GM12891 (cell line): ENCODE measurements around the gene RNF144A.

Experiments used
- DNase-seq: peaks from one replicate; pipeline ENCODE4 v3.0.0; 2011; ENCODE audit warnings: low spot score; ENCODE audit not compliant: insufficient read length
- FAIRE-seq: peaks from 2 replicates; lab custom pipeline; 2011; peaks lifted over from hg19 to GRCh38; lab: Jason Lieb, UNC
- PAX5 ChIP-seq: IDR thresholded peaks from 2 replicates; pipeline ENCODE4 v1.6.1; 2011; ENCODE audit warnings: low read length, moderate library complexity, mild to moderate bottlenecking; ENCODE audit not compliant: insufficient read depth, severe bottlenecking
- POLR2A ChIP-seq: IDR thresholded peaks from 2 replicates; pipeline ENCODE4 v1.6.1; 2011; ENCODE audit warnings: low read depth, low read length, control low read depth
- POLR2AphosphoS5 ChIP-seq: IDR thresholded peaks from 2 replicates; pipeline ENCODE4 v1.6.1; 2011; ENCODE audit warnings: low read depth, low read length, control low read depth
- POU2F2 ChIP-seq: IDR thresholded peaks from 2 replicates; pipeline ENCODE4 v1.6.1; 2011; ENCODE audit warnings: low read depth, mild to moderate bottlenecking, control low read depth, low read length, moderate library complexity
- SPI1 ChIP-seq: IDR thresholded peaks from 2 replicates; pipeline ENCODE4 v1.6.1; 2011; ENCODE audit warnings: low read depth, low read length, control low read depth
- TAF1 ChIP-seq: IDR thresholded peaks from 2 replicates; pipeline ENCODE4 v1.6.1; 2011; ENCODE audit warnings: low read depth, low read length, control low read depth

RNF144A gene

DNA sequence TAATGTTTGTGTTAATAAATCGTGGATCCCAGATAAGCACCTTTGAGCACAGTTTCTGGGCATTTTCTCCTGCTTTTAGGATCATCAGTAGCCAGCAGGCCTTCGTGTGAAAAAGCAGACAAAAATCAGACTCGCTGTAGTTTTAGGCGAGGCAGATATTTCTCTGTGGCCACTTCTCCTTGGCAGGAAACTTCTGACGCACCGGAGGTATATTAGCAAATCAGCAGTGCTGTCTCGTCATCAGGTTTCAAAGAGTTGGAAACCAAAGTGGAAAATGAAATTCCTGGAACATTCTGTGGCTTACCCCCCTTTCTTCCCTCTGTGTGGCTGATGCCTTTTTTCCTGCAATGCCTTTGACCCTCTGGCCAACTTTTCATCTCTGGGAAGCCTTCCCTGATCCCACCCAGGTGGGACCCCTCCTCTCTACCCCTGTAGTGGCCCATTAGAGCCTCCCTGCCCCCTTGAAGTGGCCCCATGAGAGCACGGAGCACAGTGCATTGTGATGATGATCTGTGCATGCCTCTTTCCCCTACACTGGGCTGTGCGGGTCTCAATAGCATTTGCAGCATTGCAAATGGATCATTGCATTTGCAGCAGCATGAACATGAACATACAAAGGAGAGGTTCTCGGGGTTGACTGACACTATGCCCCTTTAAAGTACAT, 93.3 kb downstream of the RNF144A start:
- DNase-seq (no peak), FAIRE-seq (no peak)
- TF ChIP-seq POLR2A (no peak), POLR2AphosphoS5 (no peak), TAF1 (no peak), POU2F2 (no peak), SPI1 (no peak), PAX5 (no peak)

DNA sequence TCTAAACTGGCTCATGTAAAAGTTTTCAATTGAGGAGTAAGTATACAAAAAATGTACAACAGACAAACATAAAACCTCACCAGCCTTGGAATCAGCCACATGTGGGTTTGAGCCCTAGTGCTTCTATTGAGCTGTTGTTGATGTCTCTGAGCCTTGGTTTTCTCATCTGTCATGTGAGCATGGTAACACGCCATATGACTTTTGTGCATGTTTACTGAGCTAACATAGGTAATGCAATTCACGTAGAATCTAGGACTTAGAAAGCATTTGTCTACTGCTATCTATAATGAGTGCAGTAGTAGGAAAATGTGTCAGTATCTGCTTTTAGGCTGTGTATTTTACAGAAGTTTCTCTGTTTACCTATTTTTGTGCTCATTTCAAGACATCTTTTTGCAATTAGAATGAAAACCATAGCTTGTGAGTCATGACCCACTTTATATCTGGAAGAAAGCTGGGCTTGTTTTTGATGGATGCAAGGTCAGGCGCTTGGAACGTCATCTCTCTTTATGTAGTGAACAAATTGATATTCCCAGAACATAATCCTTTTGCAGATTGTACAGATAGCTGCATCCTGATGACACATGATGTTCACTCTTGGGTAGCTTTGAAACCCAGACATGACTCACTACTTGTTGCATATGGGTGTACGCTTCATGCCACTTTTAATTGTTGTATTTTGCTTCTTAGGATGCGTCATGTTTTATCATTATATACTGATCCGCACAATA, 94.3 kb downstream of the RNF144A start:
- FAIRE-seq (peak; percentile 9), DNase-seq (no peak)
- TF ChIP-seq SPI1, result no peak
- TF ChIP-seq PAX5, result no peak
- no peak for TF ChIP-seq POLR2AphosphoS5
- no peak for TF ChIP-seq TAF1

DNA sequence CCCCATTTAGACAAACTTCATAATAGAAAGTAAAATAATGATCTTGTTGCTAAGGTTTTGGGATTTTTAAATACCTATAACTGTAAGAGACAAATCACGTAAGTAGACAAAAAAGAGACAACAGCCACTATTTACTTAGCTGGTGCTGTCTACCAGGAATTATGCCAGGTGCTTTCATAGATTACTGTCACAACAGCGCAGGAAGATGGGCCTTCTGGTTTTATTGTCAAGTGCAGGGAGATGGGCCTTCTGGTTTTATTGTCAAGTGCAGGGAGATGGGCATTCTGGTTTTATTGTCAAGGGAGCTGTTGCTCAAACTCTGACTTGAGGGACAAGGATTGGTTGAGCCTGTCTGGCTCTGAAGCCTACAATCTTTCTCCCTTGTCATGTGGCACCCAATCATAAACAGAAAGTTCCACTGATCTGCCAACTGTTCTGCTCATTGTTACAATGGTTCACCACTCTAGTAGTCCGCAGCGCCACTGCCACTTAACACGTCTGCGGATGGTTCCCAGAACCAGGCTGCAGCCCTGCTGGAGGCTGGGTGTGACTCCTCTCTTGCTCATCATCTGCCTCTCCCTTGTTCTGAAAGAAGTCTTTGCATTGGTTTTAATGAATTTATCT, 95.0 kb downstream of the RNF144A start:
- DNase-seq, result no peak
- no peak for TF ChIP-seq SPI1
- TF ChIP-seq PAX5, result no peak
- no peak for TF ChIP-seq TAF1
- TF ChIP-seq POLR2A, result no peak
- TF ChIP-seq POU2F2, result no peak
- no peak for TF ChIP-seq POLR2AphosphoS5
- FAIRE-seq, result no peak

DNA sequence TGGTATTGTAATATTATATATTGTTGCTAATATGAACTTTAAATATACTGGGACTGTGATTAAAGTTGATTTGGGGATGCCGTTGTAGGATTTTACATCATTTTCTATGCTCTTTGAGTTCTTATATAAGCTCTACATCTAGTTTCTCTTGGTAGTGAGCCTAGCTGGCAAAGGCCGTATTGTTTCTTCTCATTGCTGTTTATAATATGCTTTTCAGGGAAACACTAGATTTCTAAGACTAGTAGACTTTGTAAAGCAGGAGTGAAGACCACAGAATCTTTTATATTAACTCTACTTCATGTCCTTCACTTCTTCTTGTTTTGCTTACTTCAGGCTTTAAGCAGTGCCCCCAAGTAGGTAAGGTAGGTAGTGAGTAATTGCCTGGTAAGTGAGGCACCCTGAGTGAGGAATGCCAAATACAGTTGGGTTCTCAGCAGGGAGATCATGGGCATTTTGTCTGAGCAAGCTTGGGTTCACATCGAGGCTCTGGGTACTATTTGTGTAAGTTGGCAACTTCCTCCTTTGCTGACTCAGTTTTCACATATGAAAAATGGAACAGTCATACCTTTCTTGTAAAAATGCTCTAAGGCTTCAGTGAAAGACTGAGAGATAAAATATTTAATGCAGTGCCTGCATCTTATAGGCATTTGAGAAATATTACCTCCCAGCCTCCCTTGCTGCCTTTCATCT, 96.4 kb downstream of the RNF144A start:
- DNase-seq (no peak), FAIRE-seq (no peak)
- no peak for TF ChIP-seq PAX5
- no peak for TF ChIP-seq TAF1
- TF ChIP-seq POLR2AphosphoS5, result no peak
- no peak for TF ChIP-seq POLR2A
- no peak for TF ChIP-seq POU2F2
- no peak for TF ChIP-seq SPI1

DNA sequence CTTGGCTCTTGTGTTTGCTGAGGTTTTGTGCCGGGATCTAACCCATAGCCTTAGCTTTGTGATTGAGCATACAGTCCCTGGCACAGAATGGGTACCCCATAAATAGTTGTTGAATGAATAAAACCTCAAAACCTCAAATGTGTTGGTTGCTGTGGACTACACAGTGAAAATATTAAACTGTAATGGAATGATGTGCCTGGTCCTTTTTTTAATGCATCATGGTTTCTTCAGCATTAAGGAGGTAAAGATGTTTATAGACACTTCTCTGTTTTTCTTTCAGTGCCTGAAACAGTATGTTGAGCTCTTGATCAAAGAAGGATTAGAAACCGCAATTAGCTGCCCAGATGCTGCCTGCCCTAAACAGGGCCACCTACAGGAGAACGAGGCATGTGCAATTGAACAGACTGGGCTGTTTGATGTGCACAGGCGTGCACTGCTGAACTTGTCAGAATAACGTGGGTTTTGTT, 97.0 kb downstream of the RNF144A start:
- TF ChIP-seq PAX5 (no peak), TAF1 (no peak), POLR2AphosphoS5 (no peak), POLR2A (no peak), SPI1 (no peak), POU2F2 (no peak)
- DNase-seq (no peak), FAIRE-seq (peak; percentile 74)

DNA sequence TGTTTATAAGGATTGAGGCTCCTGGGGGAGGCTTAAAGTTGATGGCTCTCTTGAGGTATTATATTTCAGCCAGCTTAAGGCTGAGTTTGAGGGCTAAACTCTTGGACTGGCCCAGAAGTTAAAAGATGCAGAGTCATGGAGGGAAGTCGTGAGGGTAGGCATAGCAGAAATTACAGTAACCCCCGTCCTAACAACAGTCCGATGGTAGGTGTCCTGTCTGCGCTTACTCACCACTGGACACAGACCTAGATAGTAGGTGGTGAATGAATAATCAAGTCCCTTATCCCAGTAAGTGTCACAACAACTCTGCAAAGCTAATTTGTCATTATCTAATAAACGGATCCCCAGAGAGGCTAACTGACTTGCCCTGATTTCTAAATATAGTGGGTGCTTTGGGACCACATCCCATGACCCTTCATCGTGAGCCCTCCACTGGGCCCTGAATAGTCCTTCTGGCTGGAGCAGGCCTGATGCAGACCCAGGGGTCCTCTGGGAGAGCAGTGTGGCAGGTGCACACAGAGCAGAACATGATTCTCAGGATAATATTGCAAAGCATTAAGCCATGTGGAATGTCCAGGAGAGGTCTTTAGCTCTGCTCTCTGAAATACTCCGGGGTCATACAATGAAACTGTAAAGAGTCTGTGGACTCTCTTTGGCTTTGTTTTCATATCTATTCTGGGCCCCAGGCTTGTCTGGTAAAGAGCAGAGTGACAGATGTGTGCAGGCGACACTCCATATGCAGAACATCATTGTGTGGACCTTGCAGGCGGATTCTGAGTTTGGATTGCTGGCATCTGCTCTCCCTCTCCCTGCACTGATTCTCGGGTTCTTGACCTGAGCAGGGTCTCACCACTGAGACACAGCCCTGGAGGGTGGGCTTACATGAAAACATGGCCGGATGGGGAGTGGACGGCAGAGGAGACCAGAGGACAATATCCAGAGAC, 98.1 kb downstream of the RNF144A start:
- FAIRE-seq (no peak), DNase-seq (no peak)
- no peak for TF ChIP-seq TAF1
- no peak for TF ChIP-seq POU2F2
- no peak for TF ChIP-seq PAX5
- no peak for TF ChIP-seq SPI1
- no peak for TF ChIP-seq POLR2AphosphoS5
- TF ChIP-seq POLR2A, result no peak

DNA sequence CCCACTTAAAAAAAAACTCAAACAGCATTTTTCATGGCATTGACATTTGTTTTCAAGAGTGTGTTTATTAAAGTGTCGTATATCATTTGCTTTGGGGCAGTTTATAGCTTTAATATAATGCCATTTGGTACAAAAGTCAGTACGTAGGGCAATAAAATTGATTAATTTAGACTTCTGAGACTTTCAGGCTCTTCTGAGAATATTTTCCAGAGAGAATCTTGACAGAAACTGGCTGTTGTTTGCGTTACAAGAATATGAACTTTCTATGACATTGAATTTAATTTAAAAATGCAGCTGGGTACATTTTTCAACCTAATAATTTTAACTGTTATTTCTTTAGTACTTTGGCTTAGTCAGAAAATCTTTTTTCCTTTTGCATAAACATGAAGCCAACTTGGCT, 98.9 kb downstream of the RNF144A start:
- FAIRE-seq (no peak), DNase-seq (no peak)
- no peak for TF ChIP-seq POLR2AphosphoS5
- TF ChIP-seq SPI1, result no peak
- TF ChIP-seq POU2F2, result no peak
- TF ChIP-seq PAX5, result no peak
- no peak for TF ChIP-seq TAF1
- no peak for TF ChIP-seq POLR2A

DNA sequence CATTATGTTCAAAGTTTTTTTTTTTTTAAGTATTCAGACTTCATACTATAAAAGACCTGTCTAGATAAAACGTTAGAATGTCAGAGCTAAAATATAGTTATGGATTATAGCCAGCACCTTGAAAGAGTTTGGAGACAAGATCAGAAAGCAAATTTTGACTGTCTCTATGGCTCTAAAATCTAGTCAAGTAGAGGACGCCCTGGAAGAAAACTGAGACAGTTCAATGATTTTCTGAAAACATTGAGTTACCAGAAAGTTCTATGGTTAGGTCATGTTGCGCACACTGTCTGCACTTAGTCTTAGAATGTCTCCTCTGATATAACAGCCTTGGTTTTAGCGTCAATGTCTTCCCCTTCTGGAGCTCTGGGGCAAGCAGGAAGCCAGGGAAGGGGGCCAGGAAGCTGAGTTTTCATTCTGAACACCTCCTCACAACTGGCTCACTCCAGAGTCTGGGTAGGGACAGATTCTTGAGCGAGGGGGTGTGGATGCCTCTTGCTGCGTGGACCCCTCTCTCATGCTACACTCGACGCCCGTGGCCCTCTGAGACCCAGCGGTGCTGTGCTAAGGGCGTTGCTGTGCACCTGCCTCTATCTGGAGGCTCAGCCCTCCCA, 99.5 kb downstream of the RNF144A start:
- FAIRE-seq (no peak), DNase-seq (no peak)
- TF ChIP-seq POLR2AphosphoS5 (no peak), PAX5 (no peak), TAF1 (no peak), SPI1 (no peak), POU2F2 (no peak), POLR2A (no peak)
